T follicular helper cell (primary cell): ENCODE results near the gene DISP2.

Experiments used
- DNase-seq: peaks from one replicate; pipeline ENCODE4 v3.0.0-alpha.2; 2020; ENCODE audit warnings: low read depth

DISP2 gene

DNA sequence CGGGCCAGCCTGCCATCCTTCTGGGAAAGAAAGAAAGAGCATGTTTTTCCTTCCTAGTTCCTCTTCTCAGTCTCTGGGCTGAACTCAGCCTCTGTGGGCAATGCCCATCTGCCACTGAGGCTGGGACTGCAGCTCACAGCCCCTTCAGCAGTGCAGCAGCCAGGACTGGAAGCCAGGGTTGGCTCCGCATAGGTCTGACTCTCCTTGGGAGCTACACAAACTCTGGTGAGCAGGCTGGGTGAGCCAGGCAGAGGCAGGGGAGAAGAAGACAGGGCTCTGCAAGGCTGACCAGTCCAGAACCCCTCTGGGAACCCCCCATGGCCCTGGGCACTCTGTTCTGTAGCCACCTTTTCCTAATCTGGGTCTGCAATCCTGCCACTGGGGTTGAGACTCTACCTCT, 3.6 kb downstream of the DISP2 start:
- DNase-seq, result no peak

GRCh38 chr15:40363611-40364010, 5.6 kb downstream of the DISP2 start:
- no peak for DNase-seq

GRCh38 chr15:40364251-40364650, 6.2 kb downstream of the DISP2 start:
- DNase-seq, result no peak

DNA sequence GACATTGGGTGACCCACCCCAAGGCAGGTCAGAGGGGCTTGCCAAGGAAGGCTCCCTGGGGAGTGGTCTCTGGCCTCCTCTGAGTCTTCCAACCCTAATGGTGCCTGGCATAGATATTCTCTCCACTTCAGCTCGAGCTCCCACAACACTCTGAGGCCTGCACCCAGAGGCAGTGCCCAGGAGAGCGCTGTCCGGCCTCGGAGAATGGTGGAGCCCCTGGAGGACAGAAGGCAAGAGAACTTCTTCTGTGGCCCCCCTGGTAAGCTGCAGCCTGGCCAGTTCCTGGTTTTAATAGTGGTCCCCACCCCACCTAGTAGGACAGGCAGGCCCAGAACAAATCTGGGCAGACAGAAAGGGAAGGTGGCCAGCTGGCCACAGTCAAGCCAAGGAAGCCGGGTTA, 7.0 kb downstream of the DISP2 start:
- no peak for DNase-seq

DNA sequence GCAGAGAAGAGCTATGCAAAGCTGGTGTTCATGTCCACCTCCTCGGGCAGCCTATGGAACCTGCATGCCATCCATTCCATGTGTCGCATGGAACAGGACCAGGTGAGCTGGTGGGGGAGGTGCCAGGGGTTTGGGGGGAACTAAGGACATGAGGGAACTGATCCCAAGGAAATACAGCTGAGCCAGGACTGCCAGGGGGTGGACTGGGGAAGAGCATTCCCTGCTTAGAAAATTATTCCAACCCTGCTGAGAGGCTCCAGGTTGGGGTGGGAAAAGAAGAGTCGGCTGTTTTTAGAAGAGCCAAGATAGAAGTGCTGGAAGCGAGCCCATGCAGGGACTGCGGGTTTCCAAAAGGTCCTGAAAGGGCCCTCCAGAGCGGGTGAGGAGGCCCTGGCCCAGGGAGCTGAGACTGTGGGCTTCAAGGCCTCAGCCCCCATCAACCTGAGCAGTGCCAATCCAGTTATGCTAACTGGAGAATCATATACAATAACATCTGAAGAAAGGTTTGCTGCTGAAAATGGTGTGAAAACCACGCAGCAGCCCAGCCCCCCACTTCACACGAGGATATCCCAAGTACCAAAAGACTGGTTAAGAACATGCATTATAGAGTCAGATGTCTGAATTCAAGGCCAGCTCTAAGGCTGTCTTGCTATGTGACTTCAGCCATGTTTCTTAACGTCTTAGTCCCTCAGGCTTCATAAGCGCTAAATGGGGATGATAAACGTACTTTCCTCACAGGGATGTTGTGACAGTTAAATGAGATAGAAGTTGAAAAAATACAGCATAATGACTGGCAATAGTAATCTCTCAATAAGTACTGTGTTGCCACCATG, 7.8 kb downstream of the DISP2 start:
- DNase-seq, result no peak

DNA sequence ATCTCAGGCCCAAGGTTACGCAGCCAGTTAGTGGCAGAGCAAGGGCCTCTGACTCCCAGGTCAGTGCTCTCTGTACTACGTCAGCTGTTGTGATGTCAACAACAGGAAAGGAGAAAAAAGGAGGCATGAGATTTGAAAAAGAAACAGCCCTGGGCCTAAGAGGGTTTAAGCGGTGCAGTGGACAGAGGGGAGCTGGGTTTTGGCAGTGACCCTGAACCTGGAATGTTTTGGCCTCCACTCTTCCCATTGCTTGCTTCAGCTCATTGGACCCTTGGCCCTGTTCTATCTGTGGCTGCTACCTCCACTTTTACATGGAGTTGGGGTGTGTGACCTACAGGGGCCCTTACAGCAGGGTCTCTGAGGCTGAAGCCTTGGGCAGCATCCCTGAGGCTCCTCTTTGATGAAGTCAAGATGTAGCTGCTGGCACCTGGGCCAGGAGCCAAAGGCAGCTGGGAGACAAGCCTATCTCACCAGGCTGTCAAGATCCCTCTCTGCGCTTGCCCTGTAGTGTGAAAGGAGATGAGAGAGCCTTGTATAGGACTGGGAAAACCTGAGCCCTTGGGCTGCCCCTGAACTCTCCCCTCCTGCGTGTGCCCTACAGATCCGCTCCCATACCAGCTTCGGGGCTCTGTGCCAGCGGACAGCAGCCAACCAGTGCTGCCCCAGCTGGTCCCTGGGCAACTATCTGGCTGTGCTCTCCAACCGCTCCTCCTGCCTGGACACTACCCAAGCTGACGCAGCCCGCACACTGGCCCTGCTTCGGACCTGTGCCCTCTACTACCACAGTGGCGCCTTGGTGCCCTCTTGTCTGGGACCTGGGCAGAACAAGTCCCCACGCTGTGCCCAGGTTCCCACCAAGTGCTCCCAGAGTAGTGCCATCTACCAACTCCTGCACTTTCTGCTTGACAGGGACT, 8.7 kb downstream of the DISP2 start:
- DNase-seq, result no peak

DNA sequence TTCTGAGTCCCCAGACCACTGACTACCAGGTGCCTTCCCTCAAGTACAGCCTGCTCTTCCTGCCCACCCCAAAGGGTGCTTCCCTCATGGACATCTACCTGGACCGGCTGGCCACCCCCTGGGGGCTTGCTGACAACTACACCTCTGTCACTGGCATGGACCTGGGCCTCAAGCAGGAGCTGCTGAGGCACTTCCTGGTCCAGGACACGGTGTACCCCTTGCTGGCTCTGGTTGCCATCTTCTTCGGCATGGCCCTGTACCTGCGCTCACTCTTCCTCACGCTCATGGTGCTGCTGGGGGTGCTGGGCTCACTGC, 9.3 kb downstream of the DISP2 start:
- no peak for DNase-seq

- DNase-seq, result peak; percentile 80
These were observed 9.9 kb downstream of the DISP2 start for GRCh38 chr15:40367686-40368611.

DNA sequence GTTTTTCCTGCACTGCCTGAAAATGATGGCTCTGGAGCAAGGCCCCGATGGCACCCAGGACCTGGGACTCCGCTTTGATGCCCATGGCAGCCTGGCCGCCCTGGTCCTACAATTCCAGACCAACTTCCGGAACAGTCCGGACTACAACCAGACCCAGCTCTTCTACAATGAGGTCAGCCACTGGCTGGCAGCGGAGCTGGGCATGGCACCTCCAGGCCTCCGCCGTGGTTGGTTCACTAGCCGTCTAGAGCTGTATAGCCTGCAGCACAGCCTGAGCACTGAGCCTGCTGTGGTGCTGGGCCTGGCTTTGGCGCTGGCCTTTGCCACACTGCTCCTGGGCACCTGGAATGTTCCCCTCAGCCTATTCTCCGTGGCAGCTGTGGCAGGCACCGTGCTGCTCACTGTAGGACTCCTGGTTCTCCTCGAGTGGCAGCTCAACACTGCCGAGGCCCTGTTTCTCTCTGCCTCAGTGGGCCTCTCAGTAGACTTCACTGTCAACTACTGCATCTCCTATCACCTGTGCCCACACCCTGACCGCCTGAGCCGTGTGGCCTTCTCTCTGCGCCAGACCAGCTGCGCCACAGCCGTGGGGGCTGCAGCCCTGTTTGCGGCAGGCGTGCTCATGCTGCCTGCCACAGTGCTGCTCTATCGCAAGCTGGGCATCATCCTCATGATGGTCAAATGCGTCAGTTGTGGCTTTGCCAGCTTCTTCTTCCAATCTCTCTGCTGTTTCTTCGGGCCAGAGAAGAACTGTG, 10.9 kb downstream of the DISP2 start:
- DNase-seq, result no peak

- DNase-seq, result no peak
These were observed 11.5 kb downstream of the DISP2 start for GRCh38 chr15:40369474-40369869.

DNA sequence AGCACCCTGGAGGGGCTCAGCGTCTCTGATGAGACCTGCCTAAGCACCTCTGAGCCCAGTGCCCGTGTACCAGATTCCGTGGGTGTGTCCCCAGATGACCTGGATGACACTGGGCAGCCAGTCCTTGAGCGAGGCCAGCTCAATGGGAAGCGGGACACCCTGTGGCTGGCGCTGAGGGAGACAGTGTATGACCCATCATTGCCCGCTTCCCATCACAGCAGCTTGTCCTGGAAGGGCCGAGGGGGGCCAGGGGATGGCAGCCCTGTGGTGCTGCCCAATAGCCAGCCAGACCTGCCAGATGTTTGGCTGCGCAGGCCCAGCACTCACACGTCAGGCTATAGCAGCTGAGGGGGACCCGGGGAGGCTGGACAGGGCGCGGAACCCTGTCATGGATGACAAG, 12.0 kb downstream of the DISP2 start:
- DNase-seq, result no peak

- DNase-seq, result no peak
These were observed 15.0 kb downstream of the DISP2 start for GRCh38 chr15:40372981-40373380.

DNA sequence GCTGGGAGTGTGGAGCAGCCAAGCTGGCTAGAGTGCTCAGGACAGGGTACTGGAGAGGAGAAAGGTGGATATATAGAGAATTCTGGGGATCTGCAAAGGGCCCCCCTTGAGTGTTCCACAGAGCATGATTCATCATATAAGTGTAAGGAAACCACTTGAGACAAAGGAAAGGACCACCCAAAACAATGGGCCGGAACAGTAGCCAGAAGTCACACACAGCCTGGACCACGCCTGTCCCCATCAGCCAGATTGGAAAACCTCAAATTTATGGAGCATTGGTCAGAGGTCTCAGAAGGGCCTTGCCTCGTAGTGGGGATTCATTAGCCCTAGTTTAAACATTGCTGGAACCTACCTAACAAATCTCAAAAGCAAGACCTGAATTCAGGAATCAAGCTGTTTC, 19.6 kb downstream of the DISP2 start:
- no peak for DNase-seq

DNA sequence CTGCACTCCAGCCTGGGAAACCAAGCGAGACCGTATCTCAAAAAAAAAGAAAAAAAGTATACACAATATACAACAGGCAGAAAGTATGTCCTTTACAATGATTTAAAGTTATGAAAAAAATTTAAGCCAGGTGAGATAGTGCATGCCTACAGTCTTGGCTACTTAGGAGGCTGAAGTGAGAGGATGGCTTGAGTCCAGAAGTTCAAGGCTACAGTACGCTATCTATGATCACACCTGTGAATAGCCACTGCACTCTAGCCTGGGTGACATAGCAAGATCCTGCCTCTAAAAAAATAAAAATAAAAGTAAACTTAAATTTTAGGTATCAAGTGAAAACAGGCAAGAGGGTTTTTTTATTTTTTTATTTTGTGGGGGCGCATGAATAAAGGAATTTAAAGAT, 21.4 kb downstream of the DISP2 start:
- DNase-seq, result no peak

- DNase-seq, result no peak
These were observed 21.8 kb downstream of the DISP2 start for GRCh38 chr15:40379853-40380252.

- DNase-seq, result no peak
These were observed 22.6 kb downstream of the DISP2 start for GRCh38 chr15:40380636-40381035.

GRCh38 chr15:40381818-40382529, 24.0 kb downstream of the DISP2 start:
- no peak for DNase-seq

DNA sequence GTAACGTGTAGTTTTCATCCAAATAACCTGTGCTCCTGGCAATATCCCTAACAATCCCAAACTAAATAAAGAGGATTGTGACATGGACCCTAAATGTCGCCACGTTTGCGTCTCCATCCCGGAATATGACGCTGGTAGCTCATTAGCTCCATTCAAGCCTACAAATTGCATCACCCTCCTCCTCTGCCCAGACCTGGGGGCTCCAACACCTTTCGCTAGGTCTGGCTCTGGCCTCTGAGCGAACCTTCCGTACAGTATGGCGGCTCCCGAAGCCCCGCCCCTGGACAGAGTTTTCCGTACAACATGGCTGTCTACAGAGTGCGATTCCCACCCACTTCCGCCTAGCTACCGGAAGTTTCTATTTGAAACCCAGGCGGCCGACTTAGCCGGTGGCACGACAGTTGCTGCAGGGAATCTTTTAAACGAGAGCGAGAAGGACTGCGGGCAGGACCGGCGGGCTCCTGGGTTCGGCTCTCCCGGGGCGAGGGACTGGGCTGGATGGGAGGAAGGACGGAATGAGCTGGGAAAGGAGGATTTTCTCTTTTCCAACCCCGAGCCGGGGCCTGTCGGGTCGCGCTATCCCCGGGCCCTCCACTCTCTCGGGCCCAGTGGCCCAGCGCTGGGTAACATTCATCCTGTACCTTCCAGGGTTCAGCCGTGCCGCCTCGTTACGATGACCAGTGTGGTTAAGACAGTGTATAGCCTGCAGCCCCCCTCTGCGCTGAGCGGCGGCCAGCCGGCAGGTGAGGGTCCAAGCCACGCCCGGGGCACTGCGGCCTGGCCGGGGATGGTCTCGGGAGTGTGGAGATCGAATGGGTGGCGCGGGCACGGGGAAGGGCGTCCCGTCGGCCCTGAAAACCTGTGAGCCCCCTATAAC, 24.8 kb downstream of the DISP2 start, which contains the start of gene KNSTRN:
Gene KNSTRN (plus strand): TSS at position 142 of the 877 bp plus-strand sequence. CDS start 115 bp downstream, at position 257.
- DNase-seq, result peak; percentile 89

GRCh38 chr15:40386480-40386879, 28.5 kb downstream of the DISP2 start:
- no peak for DNase-seq
